GM10266 (cell line): Measurements from ENCODE around the gene LRRC56.
"Not testable (repeated sequence)": the region's sequence is repeated elsewhere in the genome, so short reads cannot be mapped to it uniquely, and the experiment has no call there.

ENCODE experiments used
- DNase-seq: peaks from one replicate; pipeline ENCODE4 v3.0.0; 2012; ENCODE audit errors: extremely low spot score
- TF ChIP-seq, protein P1 (sequence below): IDR thresholded peaks from 2 replicates; pipeline ENCODE4 v1.5.1; 2012; ENCODE audit warnings: mild to moderate bottlenecking, low read depth; ENCODE audit not compliant: control insufficient read depth, insufficient read depth; ENCODE audit errors: missing control alignments

LRRC56 gene

DNA sequence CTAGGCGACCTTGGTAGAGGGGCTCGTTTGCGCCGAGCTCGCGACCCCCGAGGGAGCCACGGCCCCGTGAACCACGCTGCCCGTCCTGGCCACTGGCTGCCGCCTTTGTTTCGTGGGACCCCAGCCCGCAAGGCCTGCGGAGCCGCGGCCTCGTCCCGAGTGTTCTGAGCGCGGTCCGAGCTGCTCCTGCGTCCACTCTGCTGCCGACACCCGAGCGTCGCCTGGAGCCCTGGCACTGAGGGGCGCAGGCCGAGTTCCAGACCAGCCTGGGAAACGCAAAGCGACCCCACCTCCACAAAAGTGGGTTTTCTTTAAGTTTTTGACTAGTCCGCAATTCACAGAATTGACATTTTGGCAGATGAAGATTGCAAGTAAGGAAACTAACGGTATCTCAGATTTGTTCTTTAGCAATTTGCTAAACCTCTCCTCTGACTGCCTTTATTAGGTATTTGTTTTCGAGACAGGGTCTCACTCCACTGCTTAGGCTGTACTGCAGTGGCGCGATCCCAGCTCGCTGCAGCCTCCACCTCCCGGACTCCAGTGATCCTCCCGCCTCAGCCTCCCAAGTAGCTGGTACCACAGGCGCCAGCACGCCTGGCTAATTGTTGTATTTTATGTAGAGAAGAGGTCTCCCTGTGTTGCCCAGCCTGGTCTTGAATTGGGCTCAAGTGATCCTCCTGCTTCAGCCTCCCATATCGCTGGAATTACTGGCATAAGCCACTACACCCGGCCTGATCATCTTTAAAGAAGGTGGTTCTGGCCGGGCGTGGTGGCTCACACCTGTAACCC is 29.4 kb upstream of the LRRC56 start:
- DNase-seq, result no peak
- TF ChIP-seq, protein P1, sequence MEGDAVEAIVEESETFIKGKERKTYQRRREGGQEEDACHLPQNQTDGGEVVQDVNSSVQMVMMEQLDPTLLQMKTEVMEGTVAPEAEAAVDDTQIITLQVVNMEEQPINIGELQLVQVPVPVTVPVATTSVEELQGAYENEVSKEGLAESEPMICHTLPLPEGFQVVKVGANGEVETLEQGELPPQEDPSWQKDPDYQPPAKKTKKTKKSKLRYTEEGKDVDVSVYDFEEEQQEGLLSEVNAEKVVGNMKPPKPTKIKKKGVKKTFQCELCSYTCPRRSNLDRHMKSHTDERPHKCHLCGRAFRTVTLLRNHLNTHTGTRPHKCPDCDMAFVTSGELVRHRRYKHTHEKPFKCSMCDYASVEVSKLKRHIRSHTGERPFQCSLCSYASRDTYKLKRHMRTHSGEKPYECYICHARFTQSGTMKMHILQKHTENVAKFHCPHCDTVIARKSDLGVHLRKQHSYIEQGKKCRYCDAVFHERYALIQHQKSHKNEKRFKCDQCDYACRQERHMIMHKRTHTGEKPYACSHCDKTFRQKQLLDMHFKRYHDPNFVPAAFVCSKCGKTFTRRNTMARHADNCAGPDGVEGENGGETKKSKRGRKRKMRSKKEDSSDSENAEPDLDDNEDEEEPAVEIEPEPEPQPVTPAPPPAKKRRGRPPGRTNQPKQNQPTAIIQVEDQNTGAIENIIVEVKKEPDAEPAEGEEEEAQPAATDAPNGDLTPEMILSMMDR, result no peak

DNA sequence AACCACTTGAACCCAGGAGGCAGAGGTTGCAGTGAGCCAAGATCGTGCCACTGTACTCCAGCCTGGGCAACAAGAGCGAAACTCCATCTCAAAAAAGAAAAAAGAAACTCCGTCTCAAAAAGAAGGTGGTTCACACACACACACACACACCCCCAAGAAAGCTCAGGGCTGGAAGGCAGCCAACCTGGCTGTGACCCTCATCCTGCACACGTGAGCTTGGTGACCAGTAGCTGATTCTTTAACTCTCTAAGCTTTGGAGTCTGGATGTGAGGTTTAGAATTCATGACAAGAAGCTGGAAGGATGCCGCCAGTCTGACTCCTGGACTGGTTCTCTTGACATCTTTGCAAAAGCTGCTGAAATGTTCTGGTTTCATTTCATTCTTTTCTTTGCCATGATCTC is 28.4 kb upstream of the LRRC56 start:
- DNase-seq, result no peak
- TF ChIP-seq, protein P1, result no peak

DNA sequence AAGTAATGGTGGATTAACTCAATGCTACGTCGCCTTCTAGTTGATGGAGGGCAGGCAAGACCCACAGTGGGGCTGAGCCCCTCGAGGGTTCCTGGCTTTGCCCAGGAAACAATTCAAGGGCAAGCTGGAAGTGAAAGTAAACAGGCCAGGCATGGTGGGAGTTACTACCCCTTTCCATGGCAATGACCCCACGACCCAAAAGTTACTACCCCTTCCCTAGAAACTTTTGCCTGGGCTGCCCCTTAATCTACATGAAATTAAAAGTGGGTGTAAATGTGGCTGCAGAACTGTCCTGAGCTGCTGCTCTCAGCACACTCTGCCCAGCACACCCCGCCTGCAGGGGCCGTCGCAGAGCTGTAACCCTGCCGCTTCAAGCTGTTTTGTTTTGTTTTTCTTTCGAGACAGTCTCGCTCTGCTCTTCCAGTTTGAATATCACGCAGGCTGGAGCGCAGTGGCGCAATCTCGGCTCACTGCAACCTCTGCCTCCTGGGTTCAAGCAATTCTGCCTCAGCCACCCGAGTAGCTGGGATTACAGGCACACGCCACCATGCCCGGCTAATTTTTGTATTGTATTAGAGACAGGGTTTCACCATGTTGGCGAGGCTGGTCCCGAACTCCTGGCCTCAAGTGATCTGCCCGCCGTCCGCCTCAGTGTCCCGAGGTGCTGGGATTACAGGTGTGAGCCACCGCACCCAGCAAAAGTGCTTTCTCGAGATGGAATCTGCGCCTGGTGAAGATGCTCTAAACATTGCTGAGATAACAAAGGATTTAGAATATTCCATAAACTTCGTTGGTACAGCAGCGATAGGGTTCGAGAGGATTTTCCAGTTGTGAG is 24.3 kb upstream of the LRRC56 start:
- no peak for DNase-seq
- TF ChIP-seq, protein P1, result no peak

DNA sequence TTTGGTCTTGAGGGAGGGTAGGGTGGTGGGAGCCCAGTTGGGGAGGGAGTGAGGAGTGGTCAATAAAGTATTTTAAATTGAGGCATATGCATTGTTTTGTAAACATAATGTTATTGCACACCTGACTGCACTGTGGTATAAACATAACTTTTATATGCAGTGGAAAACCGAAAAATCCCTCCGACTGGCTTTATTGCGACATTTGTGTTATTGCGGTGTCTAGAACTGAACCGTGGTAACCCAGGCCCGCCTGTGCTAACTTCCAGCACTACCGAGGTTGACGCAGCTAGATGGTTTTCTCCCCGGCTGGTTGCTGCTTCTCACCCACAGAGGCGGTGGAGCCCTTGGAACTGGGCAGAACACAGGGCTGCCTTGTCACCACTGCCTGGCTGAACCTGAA is 22.7 kb upstream of the LRRC56 start:
- TF ChIP-seq, protein P1, result no peak
- no peak for DNase-seq

DNA sequence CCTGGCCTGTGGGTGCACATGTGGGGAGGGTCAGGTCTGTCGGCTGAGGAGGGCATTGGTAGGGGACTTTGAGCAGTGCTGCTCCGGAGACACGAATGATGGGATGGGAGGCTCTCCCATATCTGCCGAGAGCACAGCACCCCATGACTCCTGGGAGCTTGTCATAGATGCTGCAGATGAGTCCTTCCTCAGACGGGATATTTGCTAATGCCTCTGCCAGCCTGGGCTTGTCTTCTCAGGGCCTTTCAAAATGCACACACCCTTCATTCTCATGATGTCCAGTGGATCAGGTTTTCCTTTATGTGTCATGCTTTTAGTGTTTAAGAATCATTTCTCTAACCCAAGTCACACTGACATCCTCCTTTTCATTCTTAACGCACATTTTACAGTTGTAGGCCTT is 22.2 kb upstream of the LRRC56 start:
- no peak for DNase-seq
- TF ChIP-seq, protein P1, result no peak

DNA sequence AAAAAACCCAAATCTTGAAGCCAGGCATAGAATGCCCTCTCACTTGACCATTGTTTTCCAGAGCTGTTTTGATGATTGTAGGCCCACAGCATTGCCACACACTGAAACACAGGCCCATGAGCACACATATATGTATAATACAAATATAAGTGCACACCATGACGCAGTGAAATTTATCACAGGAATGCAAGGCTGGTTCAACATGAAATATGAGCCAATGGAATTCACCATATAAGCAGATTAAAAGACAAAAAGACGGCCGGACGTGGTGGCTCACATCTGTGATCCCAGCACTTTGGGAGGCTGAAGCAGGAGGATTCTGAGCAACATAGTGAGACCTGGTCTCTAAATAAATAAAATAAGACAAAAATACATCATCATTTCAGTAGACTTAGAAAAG is 20.9 kb upstream of the LRRC56 start:
- TF ChIP-seq, protein P1, result no peak
- no peak for DNase-seq

DNA sequence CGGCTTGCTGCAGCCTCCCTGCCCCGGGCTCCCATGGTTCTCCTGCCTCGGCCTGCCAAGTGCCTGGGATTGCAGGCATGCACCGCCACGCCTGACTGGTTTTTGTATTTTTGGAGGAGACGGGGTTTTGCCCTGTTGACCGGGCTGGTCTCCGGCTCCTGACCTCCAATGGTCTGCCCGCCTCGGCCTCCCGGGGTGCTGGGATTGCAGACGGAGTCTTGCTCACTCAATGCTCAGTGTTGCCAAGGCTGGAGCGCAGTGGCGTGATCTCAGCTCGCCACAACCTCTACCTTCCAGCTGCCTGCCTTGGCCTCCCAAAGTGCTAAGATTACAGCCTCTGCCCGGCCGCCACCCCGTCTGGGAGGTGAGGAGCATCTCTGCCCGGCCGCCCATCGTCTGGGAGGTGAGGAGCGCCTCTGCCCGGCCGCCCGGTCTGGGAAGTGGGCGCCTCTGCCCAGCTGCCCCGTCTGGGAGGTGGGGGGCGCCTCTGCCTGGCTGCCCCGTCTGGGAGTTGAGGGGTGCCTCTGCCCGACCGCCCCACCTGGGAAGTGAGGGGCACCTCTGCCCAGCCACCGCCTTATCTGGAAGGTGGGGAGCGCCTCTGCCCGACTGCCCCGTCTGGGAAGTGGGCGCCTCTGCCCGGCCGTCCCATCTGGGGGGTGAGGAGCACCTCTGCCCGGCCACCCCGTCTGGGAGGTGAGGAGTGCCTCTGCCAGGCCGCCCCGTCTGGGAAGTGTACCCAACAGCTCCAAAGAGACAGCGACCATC is 20.2 kb upstream of the LRRC56 start:
- DNase-seq, result not testable (repeated sequence)
